ENCODE results near the gene FOXP1.

GRCh38 chr3:71444028-71444860, 139.3 kb downstream of the FOXP1 start:
- TF ChIP-seq CTCF (IDR thresholded peaks at IDR 0.05; ENCODE audit: insufficient read depth, low read depth, low read length) = no peak
- TF ChIP-seq EZH2 (IDR thresholded peaks at IDR 0.05; ENCODE audit: insufficient read depth, low read length) = no peak

Data from astrocyte (in vitro differentiated cells and primary cell).